Measurements from ENCODE around the gene ORC2. TPM values are rescaled to one million over a fixed set of nuclear protein-coding genes. Genes with fewer than 3 reads are reported as not detected.

ORC2 gene
- 20.9 and 23.3 TPM in 2 replicates for polyA plus RNA-seq (2011; rRNA removed)
- polyA plus RNA-seq (2012; cell fraction: cytosol; rRNA removed), result 3.5 and 4.1 TPM in 2 replicates
- polyA plus RNA-seq (2012; cell fraction: nucleus; rRNA removed), result 3.7 and 6.4 TPM in 2 replicates
- polyA plus RNA-seq (2017; fragmentation: RNase III; extraction: RNeasy Plus Mini Kit Qiagen cat#74134 plus additional on column Dnase treatment), result 20.7 to 24.5 TPM (median 22.9 TPM) in 3 replicates
- polyA minus RNA-seq (2011; rRNA and poly(A)+ RNA removed), result 8.7 and 9.1 TPM in 2 replicates

DNA sequence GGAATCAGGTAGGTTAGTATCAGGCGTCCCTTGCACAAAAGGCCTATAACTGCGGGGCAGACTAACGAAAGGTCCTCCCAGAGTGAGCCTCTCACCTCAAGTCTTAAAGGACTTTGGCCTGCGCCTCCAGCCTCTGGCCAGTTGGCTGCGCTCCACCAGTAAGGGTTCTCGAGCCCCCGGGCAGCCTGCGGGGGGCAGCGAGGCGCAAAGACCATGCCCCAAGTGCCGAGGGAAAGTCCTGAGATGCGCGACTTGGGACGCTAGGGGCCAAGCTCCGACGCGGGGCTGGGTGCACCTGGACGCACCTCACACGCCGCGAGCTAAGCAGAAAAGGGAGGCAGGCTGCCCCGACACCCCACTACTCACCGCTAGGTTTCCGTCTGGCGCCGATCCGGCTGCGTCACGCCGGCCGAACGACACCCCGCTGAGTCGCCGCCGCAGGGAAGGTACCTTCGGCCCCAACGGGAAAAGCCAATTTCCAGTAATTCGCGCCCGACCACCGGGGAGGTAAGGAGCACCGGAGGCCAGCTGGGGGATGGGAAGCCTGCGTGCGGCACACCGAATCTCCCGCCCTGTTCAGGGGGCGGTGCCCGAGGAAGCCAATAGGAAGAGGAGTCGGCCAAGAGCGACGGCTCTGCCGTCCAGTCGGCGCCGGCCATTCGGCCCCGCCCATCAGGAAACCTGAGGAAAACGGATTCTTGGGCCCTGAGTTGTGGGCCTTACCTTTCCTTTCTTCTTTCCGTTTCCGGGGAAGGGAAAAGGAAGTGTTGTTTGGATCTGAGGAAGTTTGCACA, at the start of gene ORC2:
Gene ORC2 (minus strand): TSS at position 537 of the 794 bp plus-strand sequence. CDS start 5,537 bp downstream, outside the sequence.
- under 1% methylated on average over 43 of the region's 61 CpGs for WGBS (ENCODE audit: missing lambda C conversion rate)
- Histone ChIP-seq H3K4me2 (peak within 1 kb of the TSS; percentile 82), H3K4me3 (peak within 1 kb of the TSS; percentile 73), H3K9me3 (no peaks in the 10 kb centered on the region), H3K4me1 (peaks cover 41% of the 10 kb centered on the region), H3K27ac (peak within 1 kb of the TSS; percentile 94 to 96)
- POLR2A ChIA-PET, result interaction anchor here (0.8 to 2.0 kb wide), 9 partner anchors 11 to 269 kb away, joined by 3 to 15 read pairs (median 5); partner anchors contain the start of genes CASP10 and HYCC2
- peak; percentile 90 to 96 for DNase-seq (ENCODE audit: low read depth in 1 of 2, low spot score in 1 of 2)
- no peak for FAIRE-seq
- CTCF ChIA-PET, result interaction anchor here (0.6 to 4.0 kb wide), 31 partner anchors 7 to 269 kb away, joined by 3 to 30 read pairs (median 4); no protein-coding TSS in a partner anchor
- ATAC-seq, result peak; percentile 97 to 98
- TF ChIP-seq GATA3 (IDR thresholded peaks at IDR 0.05; ENCODE audit: borderline replicate concordance) (no peak; the same call in 1 of the 2 replicates), TP53 (CRISPR knock-in tag; IDR thresholded peaks at IDR 0.05) (no peak), CBX2 (IDR thresholded peaks at IDR 0.05; ENCODE audit: borderline replicate concordance, low read depth) (no peak), HOXA7 (CRISPR knock-in tag; IDR thresholded peaks at IDR 0.05) (no peak), JUN (IDR thresholded peaks at IDR 0.05) (peak in 1 of 2 experiments; percentile 83; a peak in 2 of 5 replicates), ESRRA (IDR thresholded peaks at IDR 0.05; ENCODE audit: borderline replicate concordance, low read length) (0 out of 2 replicates have a peak, but pooled peaks have one; percentile 47), POLR2AphosphoS2 (conservative IDR thresholded peaks at IDR 0.05; ENCODE audit: low read length) (no peak), BHLHE40 (IDR thresholded peaks at IDR 0.05; ENCODE audit: low read depth, low read length) (no peak), SMC3 (IDR thresholded peaks at IDR 0.05) (peak; percentile 63; the same call in 2 of the 3 replicates), HDAC2 (IDR thresholded peaks at IDR 0.05) (no peak), HOXB5 (CRISPR knock-in tag; IDR thresholded peaks at IDR 0.05) (no peak), HOXB13 (CRISPR knock-in tag; IDR thresholded peaks at IDR 0.05; ENCODE audit: low read depth) (no peak), NPAS2 (CRISPR knock-in tag; IDR thresholded peaks at IDR 0.05; ENCODE audit: borderline replicate concordance) (no peak), FOSB (CRISPR knock-in tag; IDR thresholded peaks at IDR 0.05) (no peak), MAZ (IDR thresholded peaks at IDR 0.05; ENCODE audit: borderline replicate concordance, low read depth, low read length) (no peak), CEBPB (IDR thresholded peaks at IDR 0.05) (no peak), RFX5 (IDR thresholded peaks at IDR 0.05) (no peak), RAD21 (conservative IDR thresholded peaks at IDR 0.05 in 1 of 2, IDR thresholded peaks at IDR 0.05 in 1 of 2) (peak; percentile 41 to 53; a peak in 4 of 5 replicates), ZFP36 (IDR thresholded peaks at IDR 0.05; ENCODE audit: borderline replicate concordance, partially characterized antibody) (no peak), TFCP2L1 (CRISPR knock-in tag; IDR thresholded peaks at IDR 0.05) (no peak), RARB (CRISPR knock-in tag; IDR thresholded peaks at IDR 0.05) (no peak), MYC (IDR thresholded peaks at IDR 0.05; ENCODE audit: borderline replicate concordance, low read length) (peak; percentile 21), EHF (CRISPR knock-in tag; IDR thresholded peaks at IDR 0.05) (no peak), ZNF302 (CRISPR knock-in tag; IDR thresholded peaks at IDR 0.05) (no peak), KDM5A (IDR thresholded peaks at IDR 0.05) (no peak; the same call in 1 of the 2 replicates)
- TF ChIP-seq, protein P1, sequence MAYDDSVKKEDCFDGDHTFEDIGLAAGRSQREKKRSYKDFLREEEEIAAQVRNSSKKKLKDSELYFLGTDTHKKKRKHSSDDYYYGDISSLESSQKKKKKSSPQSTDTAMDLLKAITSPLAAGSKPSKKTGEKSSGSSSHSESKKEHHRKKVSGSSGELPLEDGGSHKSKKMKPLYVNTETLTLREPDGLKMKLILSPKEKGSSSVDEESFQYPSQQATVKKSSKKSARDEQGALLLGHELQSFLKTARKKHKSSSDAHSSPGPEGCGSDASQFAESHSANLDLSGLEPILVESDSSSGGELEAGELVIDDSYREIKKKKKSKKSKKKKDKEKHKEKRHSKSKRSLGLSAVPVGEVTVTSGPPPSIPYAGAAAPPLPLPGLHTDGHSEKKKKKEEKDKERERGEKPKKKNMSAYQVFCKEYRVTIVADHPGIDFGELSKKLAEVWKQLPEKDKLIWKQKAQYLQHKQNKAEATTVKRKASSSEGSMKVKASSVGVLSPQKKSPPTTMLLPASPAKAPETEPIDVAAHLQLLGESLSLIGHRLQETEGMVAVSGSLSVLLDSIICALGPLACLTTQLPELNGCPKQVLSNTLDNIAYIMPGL (CRISPR knock-in tag; IDR thresholded peaks at IDR 0.05; ENCODE audit: borderline replicate concordance), result peak; percentile 95
- TF ChIP-seq, protein P2, sequence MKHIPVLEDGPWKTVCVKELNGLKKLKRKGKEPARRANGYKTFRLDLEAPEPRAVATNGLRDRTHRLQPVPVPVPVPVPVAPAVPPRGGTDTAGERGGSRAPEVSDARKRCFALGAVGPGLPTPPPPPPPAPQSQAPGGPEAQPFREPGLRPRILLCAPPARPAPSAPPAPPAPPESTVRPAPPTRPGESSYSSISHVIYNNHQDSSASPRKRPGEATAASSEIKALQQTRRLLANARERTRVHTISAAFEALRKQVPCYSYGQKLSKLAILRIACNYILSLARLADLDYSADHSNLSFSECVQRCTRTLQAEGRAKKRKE (CRISPR knock-in tag; IDR thresholded peaks at IDR 0.05; ENCODE audit: low read depth), result no peak
- TF ChIP-seq, protein P3, sequence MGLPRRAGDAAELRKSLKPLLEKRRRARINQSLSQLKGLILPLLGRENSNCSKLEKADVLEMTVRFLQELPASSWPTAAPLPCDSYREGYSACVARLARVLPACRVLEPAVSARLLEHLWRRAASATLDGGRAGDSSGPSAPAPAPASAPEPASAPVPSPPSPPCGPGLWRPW (IDR thresholded peaks at IDR 0.05), result no peak
- TF ChIP-seq, protein P4, sequence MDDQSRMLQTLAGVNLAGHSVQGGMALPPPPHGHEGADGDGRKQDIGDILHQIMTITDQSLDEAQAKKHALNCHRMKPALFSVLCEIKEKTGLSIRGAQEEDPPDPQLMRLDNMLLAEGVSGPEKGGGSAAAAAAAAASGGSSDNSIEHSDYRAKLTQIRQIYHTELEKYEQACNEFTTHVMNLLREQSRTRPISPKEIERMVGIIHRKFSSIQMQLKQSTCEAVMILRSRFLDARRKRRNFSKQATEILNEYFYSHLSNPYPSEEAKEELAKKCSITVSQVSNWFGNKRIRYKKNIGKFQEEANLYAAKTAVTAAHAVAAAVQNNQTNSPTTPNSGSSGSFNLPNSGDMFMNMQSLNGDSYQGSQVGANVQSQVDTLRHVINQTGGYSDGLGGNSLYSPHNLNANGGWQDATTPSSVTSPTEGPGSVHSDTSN (IDR thresholded peaks at IDR 0.05), result peak; percentile 98
- TF ChIP-seq, protein P5, sequence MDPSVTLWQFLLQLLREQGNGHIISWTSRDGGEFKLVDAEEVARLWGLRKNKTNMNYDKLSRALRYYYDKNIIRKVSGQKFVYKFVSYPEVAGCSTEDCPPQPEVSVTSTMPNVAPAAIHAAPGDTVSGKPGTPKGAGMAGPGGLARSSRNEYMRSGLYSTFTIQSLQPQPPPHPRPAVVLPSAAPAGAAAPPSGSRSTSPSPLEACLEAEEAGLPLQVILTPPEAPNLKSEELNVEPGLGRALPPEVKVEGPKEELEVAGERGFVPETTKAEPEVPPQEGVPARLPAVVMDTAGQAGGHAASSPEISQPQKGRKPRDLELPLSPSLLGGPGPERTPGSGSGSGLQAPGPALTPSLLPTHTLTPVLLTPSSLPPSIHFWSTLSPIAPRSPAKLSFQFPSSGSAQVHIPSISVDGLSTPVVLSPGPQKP (IDR thresholded peaks at IDR 0.05; ENCODE audit: low read depth, low read length), result no peak
- TF ChIP-seq, protein P6, sequence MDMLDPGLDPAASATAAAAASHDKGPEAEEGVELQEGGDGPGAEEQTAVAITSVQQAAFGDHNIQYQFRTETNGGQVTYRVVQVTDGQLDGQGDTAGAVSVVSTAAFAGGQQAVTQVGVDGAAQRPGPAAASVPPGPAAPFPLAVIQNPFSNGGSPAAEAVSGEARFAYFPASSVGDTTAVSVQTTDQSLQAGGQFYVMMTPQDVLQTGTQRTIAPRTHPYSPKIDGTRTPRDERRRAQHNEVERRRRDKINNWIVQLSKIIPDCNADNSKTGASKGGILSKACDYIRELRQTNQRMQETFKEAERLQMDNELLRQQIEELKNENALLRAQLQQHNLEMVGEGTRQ (IDR thresholded peaks at IDR 0.05), result no peak
